IgD-negative memory B cell (primary cell): ENCODE results near the gene RBM6. TPM values are rescaled to one million over a fixed set of nuclear protein-coding genes. Genes with fewer than 3 reads are reported as not detected.
"Not testable (repeated sequence)": the region's sequence is repeated elsewhere in the genome, so short reads cannot be mapped to it uniquely, and the experiment has no call there.

ENCODE experiments used
- H3K27ac Mint-ChIP-seq, 3 donors: one replicate each; pipeline ENCODE4 v1.8.0; 2020 to 2022; ENCODE audit warnings: mild to moderate bottlenecking in 3 of 3, mixed read lengths in 3 of 3, moderate library complexity in 1 of 3
- H3K27me3 Mint-ChIP-seq: one replicate; pipeline ENCODE4 v1.8.0; 2021; ENCODE audit warnings: mixed read lengths
- H3K36me3 Mint-ChIP-seq: one replicate; pipeline ENCODE4 v1.8.0; 2020; ENCODE audit warnings: mild to moderate bottlenecking, mixed read lengths
- H3K4me1 Mint-ChIP-seq, 3 donors: one replicate each; pipeline ENCODE4 v1.8.0; 2020 to 2022; ENCODE audit warnings: mixed read lengths in 3 of 3, mild to moderate bottlenecking in 1 of 3
- H3K4me3 Mint-ChIP-seq, 4 donors: one replicate each; pipeline ENCODE4 v1.8.0; 2020 to 2022; ENCODE audit warnings: mild to moderate bottlenecking in 4 of 4, mixed read lengths in 4 of 4, moderate library complexity in 3 of 4
- H3K9me3 Mint-ChIP-seq, 3 donors: one replicate each; pipeline ENCODE4 v1.8.0; 2020 to 2021; ENCODE audit warnings: mixed read lengths in 3 of 3, mild to moderate bottlenecking in 1 of 3
- polyA plus RNA-seq: library from polyadenylated mRNA; unstranded; fragments of 300-500 nt; fragmentation: Illumina TruSeq; gene quantifications from one replicate; pipeline ENCODE4 v1.2.3, GENCODE V29; 2021

RBM6 gene, protein sequence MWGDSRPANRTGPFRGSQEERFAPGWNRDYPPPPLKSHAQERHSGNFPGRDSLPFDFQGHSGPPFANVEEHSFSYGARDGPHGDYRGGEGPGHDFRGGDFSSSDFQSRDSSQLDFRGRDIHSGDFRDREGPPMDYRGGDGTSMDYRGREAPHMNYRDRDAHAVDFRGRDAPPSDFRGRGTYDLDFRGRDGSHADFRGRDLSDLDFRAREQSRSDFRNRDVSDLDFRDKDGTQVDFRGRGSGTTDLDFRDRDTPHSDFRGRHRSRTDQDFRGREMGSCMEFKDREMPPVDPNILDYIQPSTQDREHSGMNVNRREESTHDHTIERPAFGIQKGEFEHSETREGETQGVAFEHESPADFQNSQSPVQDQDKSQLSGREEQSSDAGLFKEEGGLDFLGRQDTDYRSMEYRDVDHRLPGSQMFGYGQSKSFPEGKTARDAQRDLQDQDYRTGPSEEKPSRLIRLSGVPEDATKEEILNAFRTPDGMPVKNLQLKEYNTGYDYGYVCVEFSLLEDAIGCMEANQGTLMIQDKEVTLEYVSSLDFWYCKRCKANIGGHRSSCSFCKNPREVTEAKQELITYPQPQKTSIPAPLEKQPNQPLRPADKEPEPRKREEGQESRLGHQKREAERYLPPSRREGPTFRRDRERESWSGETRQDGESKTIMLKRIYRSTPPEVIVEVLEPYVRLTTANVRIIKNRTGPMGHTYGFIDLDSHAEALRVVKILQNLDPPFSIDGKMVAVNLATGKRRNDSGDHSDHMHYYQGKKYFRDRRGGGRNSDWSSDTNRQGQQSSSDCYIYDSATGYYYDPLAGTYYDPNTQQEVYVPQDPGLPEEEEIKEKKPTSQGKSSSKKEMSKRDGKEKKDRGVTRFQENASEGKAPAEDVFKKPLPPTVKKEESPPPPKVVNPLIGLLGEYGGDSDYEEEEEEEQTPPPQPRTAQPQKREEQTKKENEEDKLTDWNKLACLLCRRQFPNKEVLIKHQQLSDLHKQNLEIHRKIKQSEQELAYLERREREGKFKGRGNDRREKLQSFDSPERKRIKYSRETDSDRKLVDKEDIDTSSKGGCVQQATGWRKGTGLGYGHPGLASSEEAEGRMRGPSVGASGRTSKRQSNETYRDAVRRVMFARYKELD
- 65.1 TPM for polyA plus RNA-seq

DNA sequence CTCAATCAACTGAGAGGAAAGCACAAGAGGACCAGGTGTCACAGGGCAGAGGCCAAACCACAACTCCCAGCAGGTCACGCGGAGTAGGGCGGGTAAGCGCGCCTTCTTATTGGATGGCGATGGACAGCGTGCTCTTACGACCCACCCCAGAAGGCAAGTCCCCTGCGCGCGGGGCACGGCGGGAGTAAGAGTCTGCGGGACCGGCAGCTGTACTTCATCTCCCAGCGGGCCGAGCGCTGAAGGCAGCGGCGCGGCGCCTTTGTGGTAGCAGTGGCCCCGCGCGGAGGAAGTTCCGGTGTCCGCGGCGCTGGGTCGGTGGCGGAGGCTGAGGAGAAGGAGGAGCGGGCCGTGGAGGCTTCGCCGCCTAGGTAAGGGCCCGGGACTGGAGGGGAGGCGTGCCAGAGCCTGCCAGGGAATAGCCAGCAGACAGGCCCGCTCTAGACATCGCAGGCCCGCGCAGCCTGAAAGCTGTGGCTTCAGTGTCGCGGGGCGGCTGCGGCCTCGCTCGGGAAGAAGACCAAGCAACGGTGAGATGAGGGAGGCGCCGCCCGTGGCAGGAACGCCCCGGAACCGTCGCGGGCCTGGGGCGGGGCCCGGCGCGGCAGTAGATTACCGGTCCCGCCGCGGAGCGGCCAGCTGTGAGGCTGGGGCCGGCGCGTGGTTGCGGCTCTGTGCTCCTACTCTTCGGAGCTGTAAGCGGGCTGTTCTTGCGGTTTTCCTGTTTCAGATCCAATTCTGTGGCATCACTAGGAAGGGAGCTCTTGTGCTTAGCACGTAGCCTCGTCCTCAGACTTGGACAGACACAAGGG is at the start of gene RBM6:
RBM6 (plus strand) TSS at position 293 of the 809 bp plus-strand sequence. CDS start 22,492 bp downstream, outside the sequence.
- Mint-ChIP-seq H3K9me3 (peaks cover 0 to 4% (median 0%) of the 10 kb centered on the region in 3 donors), H3K36me3 (peaks cover 3% of the 10 kb centered on the region), H3K27me3 (no peaks in the 10 kb centered on the region), H3K27ac (peak within 1 kb of the TSS; percentile 97 to 100 (median 99)), H3K4me3 (peak within 1 kb of the TSS; percentile 98 to 100 (median 99)), H3K4me1 (peaks cover 23 to 36% (median 25%) of the 10 kb centered on the region in 3 donors)

DNA sequence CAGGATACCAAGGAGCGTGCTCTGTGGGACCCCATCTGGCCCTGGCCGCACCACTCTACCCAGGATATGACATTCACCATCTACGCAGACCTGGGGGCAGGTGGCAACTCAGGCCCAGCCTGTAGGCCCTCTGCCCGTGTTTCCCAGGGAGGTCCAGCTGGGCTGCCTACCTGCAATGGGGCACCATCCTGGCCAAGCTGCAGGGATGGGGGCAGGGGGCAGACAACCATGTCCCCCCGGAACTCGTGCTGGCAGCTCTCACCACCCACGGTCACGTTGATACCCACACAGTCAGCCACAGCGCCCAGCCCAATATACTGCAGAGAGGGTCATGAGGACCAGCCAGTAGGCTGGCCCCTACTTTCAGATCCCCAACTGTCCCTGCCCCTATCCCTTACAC is 44.2 kb upstream of the RBM6 start:
- H3K4me3 Mint-ChIP-seq = no peak overlapping the region
- no peak overlapping the region for H3K27ac Mint-ChIP-seq
- H3K27me3 Mint-ChIP-seq = no peaks in the 10 kb centered on the region
- no peaks in the 10 kb centered on the region for H3K4me1 Mint-ChIP-seq
- peaks cover 2% of the 10 kb centered on the region for H3K36me3 Mint-ChIP-seq
- no peaks in the 10 kb centered on the region for H3K9me3 Mint-ChIP-seq

DNA sequence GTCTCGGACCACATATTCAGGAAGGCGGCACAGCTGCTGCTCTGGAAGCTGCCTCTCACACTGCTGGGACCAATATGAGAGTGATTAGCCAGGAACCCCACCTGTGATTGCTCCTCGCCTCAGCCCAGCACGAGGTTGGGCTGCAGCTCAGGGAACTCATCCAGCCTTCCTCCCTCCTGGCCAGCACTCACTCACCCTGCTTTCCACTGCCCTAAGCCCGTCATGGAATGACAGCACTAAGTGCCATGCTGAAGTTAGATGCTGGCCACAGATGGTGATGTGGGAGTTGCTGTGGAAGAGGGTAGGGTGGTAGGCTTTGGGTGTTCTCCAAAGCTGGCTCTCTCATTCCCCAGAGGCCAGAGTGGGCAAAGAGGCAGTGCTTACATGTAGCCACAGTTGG is 43.6 kb upstream of the RBM6 start:
- no peak overlapping the region for H3K4me3 Mint-ChIP-seq
- no peaks in the 10 kb centered on the region for H3K9me3 Mint-ChIP-seq
- peaks cover 2% of the 10 kb centered on the region for H3K36me3 Mint-ChIP-seq
- no peaks in the 10 kb centered on the region for H3K4me1 Mint-ChIP-seq
- H3K27ac Mint-ChIP-seq = no peak overlapping the region
- no peaks in the 10 kb centered on the region for H3K27me3 Mint-ChIP-seq

DNA sequence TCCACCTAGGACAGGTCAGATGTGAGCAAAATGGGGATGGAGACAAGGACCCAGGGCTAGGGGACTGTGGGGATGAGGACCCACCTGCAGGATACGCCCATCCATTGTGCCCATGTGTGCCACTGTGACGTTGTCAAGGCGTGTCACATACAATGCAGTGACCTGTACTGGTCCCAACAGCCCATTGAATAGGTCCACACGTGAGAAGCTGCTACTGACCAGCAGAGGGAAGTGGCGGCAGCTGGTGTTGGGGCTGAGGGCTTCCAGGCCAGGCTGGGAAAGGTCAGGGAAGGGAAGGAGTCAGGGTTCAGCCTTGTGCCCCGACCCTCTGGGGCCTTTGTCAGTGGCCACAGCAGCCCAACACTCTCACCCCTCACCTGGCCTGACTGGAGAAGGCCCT is 41.0 kb upstream of the RBM6 start:
- Mint-ChIP-seq H3K36me3 (peaks cover 2% of the 10 kb centered on the region), H3K4me1 (peaks cover 2% of the 10 kb centered on the region in 3 donors), H3K27ac (no peak overlapping the region), H3K27me3 (no peaks in the 10 kb centered on the region), H3K4me3 (no peak overlapping the region), H3K9me3 (no peaks in the 10 kb centered on the region)

DNA sequence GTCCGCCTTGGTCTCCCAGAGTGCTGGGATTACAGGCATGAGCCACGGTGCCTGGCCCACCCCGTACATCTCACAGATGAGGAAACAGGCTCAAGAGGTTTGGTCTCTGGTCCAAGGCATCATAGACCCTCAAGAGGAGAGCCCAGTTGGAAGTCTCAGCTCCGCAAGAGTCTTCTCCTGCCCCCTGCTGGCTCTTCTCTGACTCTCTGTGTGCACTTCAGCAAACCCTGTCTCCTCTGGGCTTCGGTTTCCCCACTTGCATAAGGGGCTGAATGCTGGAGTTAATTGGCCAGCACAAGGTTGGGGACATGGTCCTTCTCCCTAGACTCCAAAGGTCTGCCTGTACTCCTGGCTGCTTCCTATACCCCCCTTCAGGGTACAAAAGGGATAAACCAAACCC is 40.1 kb upstream of the RBM6 start:
- H3K9me3 Mint-ChIP-seq = no peaks in the 10 kb centered on the region
- peaks cover 2% of the 10 kb centered on the region for H3K36me3 Mint-ChIP-seq

DNA sequence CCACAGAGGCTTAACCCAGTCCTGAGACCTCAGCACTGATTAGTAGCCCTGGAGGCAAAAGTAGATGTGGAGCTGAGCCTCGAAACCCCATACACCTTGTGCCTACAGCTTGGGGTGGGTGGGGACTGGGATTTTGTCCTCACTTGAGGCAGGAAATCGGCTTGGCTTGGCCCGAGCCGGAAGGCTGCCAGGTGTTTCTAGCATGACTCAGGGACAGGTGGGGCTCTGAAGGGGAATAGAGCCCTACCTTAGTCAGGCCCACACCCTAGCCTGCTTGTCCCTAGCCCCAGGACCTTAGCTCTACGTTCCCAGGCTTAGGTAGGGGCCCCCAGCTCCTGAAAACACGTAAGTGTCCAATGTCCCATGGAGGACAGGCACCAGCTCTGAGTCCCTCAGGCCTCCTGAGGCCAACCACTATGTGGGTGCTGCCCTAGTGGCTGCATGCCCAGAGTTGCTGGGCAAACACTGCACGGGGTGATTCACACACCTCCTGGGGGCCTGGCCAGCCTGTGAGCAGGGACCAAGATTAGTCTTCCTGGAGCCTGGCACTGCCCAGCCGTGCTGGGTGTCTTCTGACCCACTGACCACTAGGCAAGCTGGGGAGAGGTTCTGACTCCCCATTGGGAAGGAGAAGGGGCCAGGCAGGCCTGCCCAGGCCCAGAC is 39.3 kb upstream of the RBM6 start:
- Mint-ChIP-seq H3K36me3 (peaks cover 2% of the 10 kb centered on the region), H3K9me3 (no peaks in the 10 kb centered on the region), H3K27me3 (no peaks in the 10 kb centered on the region), H3K27ac (peak overlapping the region in 2 of 3 donors; percentile 39 to 48), H3K4me1 (peaks cover 6 to 8% (median 8%) of the 10 kb centered on the region in 3 donors), H3K4me3 (no peak overlapping the region)

More for the DNA sequence above, 40.1 kb upstream of the RBM6 start:
- Mint-ChIP-seq H3K27ac (no peak overlapping the region), H3K27me3 (no peaks in the 10 kb centered on the region), H3K4me3 (no peak overlapping the region), H3K4me1 (peaks cover 4 to 5% (median 5%) of the 10 kb centered on the region in 3 donors)

DNA sequence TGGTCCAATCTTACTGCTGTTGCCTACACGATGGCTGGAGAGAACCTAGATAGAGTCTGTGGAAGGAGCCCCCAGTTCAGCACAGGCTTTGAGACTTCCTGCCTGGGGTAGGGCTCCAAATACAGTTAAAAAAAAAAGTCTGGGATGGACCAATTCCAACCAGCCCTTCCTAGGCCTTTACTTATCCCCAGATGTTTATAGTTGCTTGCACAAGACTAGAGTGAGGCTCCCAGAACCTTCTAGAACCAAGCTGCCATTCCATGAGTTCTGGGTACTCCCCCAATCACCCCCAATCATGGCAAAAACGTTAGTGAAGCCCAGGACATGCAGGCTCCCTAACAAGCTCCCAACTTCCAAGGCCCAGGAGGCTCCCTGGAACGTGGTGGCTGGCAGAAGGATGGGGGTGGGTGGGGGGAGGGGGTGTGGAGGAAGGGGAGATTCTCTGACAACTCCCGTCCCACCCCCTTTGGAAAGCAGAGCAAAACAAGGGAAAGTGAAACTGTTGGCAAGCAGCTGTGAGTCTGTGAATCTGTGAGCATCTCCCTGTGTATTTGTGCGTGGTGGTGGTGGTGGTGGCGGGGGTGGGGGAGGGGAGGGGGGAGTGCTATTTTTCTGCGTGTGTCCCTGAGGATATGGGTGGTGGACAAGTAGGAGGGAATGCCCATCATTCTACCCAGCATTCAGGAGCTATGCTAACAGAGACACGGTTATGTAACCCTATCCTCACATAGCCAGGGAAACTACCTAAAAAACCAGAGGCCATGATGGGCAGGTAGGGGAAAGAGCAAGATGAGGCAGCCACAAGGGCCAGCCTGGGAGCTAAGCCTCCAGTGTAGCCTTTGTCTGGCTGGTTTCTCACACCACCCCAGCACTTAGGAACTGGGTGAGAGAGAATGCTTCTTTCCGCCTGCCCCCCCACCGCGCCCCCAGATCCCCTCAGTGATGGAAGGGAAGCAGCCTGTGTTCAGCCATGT is 38.3 kb upstream of the RBM6 start:
- Mint-ChIP-seq H3K36me3 (peaks cover 2% of the 10 kb centered on the region), H3K9me3 (no peaks in the 10 kb centered on the region), H3K27ac (peak overlapping the region in 1 of 3 donors; percentile 48), H3K27me3 (no peaks in the 10 kb centered on the region), H3K4me1 (peaks cover 12 to 17% (median 16%) of the 10 kb centered on the region in 3 donors), H3K4me3 (peak overlapping the region in 1 of 4 donors; percentile 43)

DNA sequence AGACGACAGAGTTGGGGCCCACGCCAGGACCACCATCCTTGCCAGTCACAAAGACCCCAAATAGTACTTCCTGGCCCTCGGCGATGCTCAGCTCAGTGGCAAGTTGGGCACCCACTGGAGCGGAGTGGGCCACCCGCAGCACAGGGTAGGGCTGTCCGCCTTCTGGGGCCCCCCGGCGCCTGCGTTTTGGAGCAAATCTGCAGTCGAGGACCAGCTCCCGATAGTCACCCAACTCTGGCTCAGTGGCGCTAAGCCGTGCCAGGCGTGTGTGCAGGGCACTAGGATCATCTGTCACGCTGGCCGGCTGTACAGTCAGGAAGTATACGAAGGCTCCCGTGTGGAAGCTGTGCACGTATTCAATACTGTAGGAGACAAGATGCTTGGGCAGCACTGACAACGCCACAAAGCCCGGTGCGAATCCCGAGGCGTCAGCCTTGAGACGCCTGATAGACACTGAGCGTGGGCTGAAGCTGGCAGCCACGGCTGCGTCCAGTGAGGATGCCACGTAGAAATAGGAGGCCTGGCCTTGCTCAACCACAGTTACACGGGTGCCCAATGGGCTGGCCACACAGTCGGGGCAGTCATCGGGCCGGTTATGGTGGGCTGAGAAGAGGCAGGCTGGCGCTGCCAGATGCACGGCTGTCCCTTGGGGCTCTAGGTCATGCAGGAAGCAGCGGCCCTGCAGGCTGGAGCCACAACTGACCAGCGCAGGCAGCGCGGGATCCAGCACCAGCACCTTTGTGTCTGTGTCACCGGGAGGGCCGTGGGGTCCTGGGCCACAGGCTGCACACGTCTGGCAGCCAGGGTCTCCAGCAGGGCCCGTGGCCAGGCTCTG is 37.2 kb upstream of the RBM6 start:
- H3K27ac Mint-ChIP-seq = no peak overlapping the region
- peaks cover 15 to 18% (median 17%) of the 10 kb centered on the region in 3 donors for H3K4me1 Mint-ChIP-seq
- H3K27me3 Mint-ChIP-seq = no peaks in the 10 kb centered on the region
- peaks cover 2% of the 10 kb centered on the region for H3K36me3 Mint-ChIP-seq
- H3K4me3 Mint-ChIP-seq = peak overlapping the region in 1 of 4 donors; percentile 22
- no peaks in the 10 kb centered on the region for H3K9me3 Mint-ChIP-seq

DNA sequence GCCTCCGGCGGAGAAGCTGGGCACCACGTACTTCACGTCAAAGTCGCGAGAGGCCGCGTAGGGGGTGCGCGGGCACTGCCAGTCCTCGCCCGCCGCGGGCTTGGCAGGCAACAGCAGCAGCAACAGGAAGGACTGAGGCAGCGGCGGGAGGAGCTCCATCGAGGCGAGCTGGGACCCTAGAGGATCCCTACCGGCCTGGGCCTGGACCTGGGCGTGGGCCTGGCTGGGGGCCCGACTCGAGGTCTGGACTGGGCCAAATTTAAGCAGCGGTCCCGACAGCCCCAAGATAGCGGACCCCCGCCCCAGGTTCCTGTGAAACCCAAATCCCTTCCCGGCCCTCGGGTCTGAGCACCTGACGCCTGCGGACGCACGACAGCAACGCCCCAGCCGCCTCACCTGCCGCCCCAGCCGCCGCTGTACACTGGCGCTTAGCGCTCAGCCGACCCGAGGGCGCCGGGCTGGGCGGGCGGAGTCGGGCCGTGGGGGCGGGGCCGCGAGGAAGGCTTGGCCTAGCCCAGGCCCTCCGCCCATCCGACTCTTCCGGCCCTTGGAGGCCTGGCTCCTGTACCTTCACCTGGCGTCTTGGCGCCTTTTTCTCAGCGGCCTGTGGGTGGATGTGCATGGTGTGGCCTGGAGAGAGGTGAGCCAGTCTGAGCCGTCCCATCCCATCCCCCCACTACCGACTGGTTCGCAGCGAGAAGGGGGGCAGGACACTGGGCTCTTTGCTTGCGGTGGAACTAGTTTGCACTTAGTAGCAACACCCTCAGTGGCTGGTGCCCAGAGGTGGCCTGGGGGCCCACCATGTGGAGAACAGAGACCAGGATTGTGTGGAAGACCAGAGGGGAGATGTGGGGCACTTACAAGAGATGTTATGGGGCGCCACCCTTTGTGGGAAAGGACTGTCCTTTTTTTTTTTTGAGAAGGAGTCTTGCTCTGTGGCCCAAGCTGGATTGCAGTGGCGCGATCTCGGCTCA is 36.2 kb upstream of the RBM6 start, which contains the start of gene MST1R:
MST1R (minus strand) TSS at position 423 of the 974 bp plus-strand sequence; CDS start at position 159, 264 bp downstream.
- no peaks in the 10 kb centered on the region for H3K36me3 Mint-ChIP-seq
- no peaks in the 10 kb centered on the region for H3K9me3 Mint-ChIP-seq
- H3K4me1 Mint-ChIP-seq = peaks cover 15 to 18% (median 17%) of the 10 kb centered on the region in 3 donors
- peak within 1 kb of the TSS; percentile 82 to 95 (median 90) for H3K4me3 Mint-ChIP-seq
- peak within 1 kb of the TSS; percentile 83 to 95 (median 86) for H3K27ac Mint-ChIP-seq
- no peaks in the 10 kb centered on the region for H3K27me3 Mint-ChIP-seq

DNA sequence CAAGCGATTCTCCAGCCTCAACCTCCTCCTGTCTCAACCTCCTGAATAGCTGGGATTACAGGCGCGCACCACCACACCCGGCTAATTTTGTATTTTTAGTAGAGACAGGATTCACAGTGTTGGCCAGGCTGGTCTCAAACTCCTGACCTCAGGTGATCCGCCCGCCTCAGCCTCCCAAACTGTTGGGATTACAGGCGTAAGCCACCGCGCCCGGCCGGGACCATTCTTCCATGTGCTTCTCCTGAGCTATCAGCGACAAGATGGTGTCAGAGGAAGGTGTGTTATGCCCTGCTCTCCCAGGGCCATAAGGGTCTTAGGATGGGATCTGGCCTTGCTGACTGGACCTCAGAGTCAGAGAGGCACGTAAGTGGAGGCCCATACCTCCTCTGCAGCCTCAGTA is 35.5 kb upstream of the RBM6 start:
- H3K4me3 Mint-ChIP-seq = peak overlapping the region in 3 of 4 donors; percentile 86 to 95 (median 94)
- not testable (repeated sequence) for H3K27ac Mint-ChIP-seq, H3K36me3 Mint-ChIP-seq, H3K27me3 Mint-ChIP-seq, H3K9me3 Mint-ChIP-seq
- peaks cover 15 to 18% (median 17%) of the 10 kb centered on the region in 3 donors for H3K4me1 Mint-ChIP-seq

DNA sequence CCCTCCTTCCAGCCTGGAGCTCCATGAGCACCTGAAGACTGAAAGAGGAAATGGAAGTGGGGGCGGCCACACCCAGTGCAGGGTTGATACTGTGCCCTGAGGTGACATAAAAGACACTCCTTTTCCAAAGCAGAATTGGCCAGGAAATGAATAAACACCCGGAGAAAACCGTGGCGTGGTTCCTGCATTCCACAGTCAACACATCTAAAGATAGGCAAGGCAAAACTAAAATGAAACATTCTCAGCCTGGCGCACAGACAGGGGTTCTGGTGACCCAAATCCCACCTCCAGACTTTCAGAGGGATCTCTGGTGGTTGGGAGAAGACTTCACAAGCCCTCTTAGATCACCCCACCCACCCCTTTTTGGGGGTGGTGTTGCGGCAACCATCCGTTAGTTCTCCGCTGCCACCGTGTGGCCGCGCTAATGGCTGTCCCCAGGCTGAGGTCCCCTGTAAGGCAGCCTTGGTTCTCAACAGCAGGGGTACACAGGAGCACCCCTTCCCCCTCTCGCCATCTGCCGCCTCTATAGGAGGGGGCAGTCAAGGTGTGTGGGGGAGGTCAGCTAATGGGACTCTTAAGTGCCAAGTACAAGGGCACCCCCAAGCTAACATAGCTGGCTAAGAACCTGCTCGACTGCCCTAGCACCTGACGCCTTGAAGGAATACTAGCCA is 33.7 kb upstream of the RBM6 start:
- peak overlapping the region; percentile 49 to 93 (median 71) for H3K4me3 Mint-ChIP-seq
- no peaks in the 10 kb centered on the region for H3K27me3 Mint-ChIP-seq
- peak overlapping the region; percentile 71 to 90 (median 85) for H3K27ac Mint-ChIP-seq
- H3K36me3 Mint-ChIP-seq = peaks cover 1% of the 10 kb centered on the region
- H3K4me1 Mint-ChIP-seq = peaks cover 15 to 18% (median 17%) of the 10 kb centered on the region in 3 donors
- H3K9me3 Mint-ChIP-seq = no peaks in the 10 kb centered on the region
